ENCODE results near the gene ACSS3.
"Not testable (repeated sequence)": the region's sequence is repeated elsewhere in the genome, so short reads cannot be mapped to it uniquely, and the experiment has no call there.

Gene ACSS3

DNA sequence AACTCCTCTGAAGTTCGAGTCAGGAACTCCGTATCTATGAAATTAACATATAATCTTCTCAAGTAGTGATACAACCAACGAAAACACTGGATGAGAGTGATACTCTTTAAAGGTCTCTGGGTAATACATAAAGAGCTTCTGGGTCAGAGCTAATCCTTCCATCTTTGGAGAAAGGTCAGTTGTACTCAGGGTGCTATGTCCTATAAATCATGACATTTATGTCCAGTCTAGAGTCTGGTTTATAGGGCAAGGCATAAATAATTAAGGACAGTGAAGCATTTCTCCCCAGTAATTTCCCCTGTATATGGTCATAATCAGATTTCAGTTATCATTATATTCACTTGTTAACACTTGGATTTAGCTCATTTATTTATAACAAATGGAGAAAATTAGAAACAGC lies 90.6 kb downstream of the ACSS3 start:
- no peak for DNase-seq
- TF ChIP-seq POLR2A (IDR thresholded peaks at IDR 0.05; ENCODE audit: low read length) (no peak), GATA1 (IDR thresholded peaks at IDR 0.05; ENCODE audit: low read depth, low read length) (no peak)

DNA sequence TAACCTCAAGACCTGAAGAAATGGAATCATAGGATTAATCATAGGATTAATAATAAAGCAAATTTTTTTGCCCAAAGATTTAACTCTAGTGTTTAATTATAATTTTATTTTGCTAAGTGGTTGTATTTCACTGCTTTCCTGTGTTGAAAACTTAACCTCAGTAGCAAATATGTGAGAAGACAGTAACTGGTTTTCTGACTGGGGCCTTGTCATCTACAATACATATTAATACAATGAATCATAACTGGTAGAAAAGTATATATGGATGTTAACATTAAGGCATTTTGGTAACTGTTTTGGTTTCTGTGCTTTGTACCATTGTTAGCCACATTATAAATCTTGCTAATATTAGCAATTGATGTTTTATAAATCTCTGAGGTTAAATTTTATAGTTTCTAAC lies 92.2 kb downstream of the ACSS3 start:
- DNase-seq, result no peak
- TF ChIP-seq GATA1 (IDR thresholded peaks at IDR 0.05; ENCODE audit: low read depth, low read length), result no peak
- no peak for TF ChIP-seq POLR2A (IDR thresholded peaks at IDR 0.05; ENCODE audit: low read length)

DNA sequence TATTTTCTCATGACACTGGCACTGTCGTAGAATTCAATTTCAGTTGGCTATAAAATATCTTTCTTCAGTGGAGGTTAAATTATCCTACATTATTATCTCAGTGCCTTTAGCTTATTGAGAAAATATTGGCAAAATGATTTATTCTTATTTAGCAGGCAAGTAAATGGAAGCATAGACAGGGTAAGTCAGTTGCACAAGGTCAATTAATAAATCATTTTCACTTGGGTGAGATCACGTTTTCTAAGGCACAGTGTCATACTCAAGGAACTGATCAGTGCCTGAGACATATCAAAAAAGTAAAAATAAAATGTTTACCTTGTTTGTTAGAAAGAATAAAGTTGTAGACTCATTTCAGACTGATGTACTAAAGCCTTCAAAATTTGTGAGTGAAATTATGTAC lies 95.0 kb downstream of the ACSS3 start:
- TF ChIP-seq GATA1 (IDR thresholded peaks at IDR 0.05; ENCODE audit: low read depth, low read length) (no peak), POLR2A (IDR thresholded peaks at IDR 0.05; ENCODE audit: low read length) (no peak)
- DNase-seq, result no peak

DNA sequence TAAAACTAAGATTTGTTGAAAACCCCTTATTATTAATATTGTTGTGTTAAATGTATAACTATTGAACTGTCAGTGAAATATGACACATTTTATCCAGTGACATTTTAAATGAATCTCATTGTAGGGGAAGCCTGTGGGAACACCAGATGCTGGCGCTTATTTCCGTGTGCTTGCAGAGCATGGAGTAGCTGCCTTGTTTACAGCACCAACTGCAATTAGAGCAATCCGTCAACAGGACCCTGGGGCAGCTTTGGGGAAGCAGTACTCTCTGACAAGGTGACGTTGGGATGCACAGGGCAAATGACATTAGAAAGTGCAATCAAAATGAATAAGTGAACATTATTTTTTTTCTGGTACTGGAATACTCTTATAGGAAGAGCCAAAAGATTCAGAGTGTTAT lies 96.8 kb downstream of the ACSS3 start:
- TF ChIP-seq GATA1 (IDR thresholded peaks at IDR 0.05; ENCODE audit: low read depth, low read length) (no peak), POLR2A (IDR thresholded peaks at IDR 0.05; ENCODE audit: low read length) (no peak)
- DNase-seq, result no peak

DNA sequence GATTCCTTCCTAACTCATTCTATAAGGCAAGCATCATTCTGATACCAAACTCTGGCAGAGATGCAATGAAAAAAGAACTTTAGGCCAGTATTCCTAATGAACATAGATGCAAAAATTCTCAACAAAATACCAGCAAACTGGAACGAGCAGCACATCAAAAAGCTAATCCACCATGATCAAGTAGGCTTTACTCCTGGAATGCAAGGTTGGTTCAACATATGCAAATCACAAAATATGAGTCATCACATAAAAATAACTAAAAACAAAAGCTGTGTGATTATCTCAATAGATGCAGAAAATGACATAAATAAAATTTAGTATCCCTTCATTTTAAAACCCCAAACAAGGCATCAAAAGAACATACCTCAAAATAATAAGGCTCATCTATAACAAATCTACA lies 98.9 kb downstream of the ACSS3 start:
- no peak for TF ChIP-seq GATA1 (IDR thresholded peaks at IDR 0.05; ENCODE audit: low read depth, low read length)
- no peak for DNase-seq

DNA sequence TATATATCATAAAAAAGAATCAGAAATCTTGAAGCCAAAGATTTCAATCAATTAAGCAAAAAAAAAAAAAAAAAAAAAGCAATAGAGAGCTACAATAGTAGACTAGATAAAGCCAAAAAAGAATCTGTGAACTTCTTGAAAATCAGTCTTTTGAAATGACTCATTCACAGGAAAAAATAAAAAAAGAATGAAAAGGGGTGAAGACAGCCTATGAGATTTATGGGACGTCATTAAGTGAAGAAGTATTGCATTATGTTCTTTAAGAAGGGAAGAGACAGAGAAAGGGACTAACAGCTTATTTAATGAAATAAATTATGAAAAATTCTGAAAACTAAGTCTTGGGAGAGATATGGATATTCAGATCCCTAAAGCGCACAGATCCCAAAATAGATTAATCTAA lies 103.8 kb downstream of the ACSS3 start:
- DNase-seq, result no peak
- TF ChIP-seq POLR2A (IDR thresholded peaks at IDR 0.05; ENCODE audit: low read length) (no peak), GATA1 (IDR thresholded peaks at IDR 0.05; ENCODE audit: low read depth, low read length) (no peak)

DNA sequence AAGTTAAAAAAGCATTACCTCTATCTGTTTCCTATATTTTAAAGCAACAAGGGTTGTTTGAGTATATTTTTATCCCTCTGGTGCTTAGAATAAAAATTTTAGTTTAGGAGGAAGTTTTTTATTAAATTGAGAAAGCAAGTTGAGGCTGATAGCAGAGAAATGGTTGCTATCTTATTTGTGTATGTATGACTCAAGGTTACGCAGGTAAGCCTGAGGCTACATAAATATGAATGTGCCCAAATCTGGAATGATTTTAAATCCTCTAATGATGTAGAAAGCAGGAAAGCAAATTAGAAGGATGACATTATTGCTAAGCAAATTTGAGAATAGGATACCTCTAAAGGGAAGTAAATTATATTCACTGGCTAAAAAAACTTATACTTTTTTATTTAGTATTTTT lies 109.8 kb downstream of the ACSS3 start:
- TF ChIP-seq POLR2A (IDR thresholded peaks at IDR 0.05; ENCODE audit: low read length) (no peak), GATA1 (IDR thresholded peaks at IDR 0.05; ENCODE audit: low read depth, low read length) (no peak)

DNA sequence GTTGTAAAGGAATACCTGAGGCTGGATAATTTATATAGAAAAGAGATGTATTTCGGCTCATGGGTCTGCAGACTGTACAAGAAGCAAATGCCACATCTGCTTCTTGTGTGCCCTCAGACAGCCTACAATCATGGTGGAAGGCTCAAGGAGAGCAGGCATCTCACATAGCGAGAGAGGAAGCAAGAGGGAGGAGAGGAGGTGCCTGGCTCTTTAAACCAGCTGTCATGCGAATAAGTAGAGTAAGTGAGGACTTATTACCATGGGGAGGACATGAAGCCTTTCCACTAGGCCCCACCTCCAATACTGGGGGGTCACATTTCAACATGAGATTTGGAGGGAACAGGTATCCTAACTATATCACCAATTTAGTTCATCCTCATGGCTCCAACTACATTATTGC lies 118.7 kb downstream of the ACSS3 start:
- no peak for DNase-seq
- TF ChIP-seq GATA1 (IDR thresholded peaks at IDR 0.05; ENCODE audit: low read depth, low read length) (no peak), POLR2A (IDR thresholded peaks at IDR 0.05; ENCODE audit: low read length) (no peak)

More for the DNA sequence above, 109.8 kb downstream of the ACSS3 start:
- DNase-seq, result no peak

DNA sequence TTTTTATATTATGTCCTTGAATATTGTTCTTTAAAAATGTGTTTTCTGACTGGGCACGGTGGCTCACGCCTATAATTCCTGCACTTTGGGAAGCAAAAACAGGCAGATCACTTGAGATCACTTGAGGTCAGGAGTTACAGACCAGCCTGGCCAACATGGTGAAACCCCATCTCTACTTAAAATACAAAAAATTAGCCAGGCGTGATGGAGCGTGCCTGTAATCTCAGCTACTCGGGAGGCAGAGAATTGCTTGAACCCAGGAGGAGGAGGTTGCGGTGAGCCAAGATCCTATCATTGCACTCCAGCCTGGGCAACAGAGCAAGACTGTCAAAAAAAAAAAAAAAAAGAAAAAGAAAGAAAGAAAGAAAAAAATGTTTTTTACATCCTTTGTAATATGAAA lies 122.7 kb downstream of the ACSS3 start:
- not testable (repeated sequence) for DNase-seq

DNA sequence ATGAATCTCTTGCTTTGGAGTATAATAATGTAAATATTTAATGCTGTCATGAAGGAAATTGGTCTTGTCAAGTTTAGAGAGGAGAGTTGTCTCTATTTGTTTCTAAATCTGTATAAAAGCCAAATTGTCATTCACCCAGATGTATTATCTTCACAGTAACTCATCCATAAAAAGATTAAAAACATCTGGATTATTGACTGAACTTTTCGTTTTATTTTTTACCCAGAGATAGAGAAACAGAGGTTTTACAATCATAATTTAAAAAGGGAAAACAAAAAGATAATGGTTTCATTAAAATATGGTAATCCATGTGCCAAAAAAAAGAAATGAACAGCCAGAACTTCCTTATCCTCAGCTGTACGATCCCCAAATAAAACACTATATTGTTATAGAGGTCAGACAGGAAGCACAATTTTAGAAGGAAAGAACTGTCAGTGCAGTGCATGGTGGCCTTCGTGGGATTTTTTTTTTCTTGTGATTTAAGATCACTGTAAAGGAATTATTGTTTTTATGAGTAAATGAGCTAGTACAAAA lies 125.9 kb downstream of the ACSS3 start:
- TF ChIP-seq POLR2A (IDR thresholded peaks at IDR 0.05; ENCODE audit: low read length), result no peak
- no peak for TF ChIP-seq GATA1 (IDR thresholded peaks at IDR 0.05; ENCODE audit: low read depth, low read length)
- no peak for DNase-seq

DNA sequence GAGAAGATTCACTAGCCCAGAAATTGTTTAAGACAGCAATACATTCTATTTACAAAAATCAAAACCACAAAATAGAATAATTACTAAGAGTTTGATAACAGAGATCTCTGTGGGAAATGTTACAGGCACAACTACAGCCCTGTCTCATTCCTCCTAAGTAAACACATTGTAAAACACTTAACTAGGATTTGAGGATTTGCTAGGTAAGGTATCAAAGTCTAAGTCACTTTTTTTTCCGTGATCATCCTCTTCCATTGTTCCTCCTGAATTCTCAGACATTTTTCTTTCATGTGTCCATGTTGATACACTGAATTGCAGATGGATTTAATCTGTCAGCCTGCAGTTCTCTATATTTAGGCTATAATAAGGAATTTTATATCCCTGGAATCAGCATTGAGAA lies 127.5 kb downstream of the ACSS3 start:
- TF ChIP-seq POLR2A (IDR thresholded peaks at IDR 0.05; ENCODE audit: low read length), result no peak
- no peak for TF ChIP-seq GATA1 (IDR thresholded peaks at IDR 0.05; ENCODE audit: low read depth, low read length)

DNA sequence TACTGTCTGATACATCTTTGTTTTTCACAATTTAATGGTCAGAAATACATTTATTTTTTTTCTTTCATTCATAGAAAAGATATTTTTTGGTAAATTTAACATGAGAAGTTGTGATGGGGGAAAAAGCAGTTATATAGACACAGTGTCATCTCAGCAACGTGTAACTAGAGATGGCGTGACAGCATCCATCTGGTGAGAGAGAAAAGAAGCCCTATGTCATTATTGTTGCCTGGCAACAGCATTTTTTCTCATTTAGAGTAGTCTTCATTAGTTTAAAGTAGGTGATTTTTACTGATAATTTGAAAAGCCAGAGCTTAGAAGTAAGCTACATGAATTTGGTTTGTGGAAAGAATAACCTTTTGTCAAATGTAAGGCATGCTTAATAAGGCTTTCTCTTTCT lies 128.6 kb downstream of the ACSS3 start:
- TF ChIP-seq GATA1 (IDR thresholded peaks at IDR 0.05; ENCODE audit: low read depth, low read length), result no peak
- TF ChIP-seq POLR2A (IDR thresholded peaks at IDR 0.05; ENCODE audit: low read length), result no peak
- no peak for DNase-seq

More for the DNA sequence above, 127.5 kb downstream of the ACSS3 start:
- no peak for DNase-seq

DNA sequence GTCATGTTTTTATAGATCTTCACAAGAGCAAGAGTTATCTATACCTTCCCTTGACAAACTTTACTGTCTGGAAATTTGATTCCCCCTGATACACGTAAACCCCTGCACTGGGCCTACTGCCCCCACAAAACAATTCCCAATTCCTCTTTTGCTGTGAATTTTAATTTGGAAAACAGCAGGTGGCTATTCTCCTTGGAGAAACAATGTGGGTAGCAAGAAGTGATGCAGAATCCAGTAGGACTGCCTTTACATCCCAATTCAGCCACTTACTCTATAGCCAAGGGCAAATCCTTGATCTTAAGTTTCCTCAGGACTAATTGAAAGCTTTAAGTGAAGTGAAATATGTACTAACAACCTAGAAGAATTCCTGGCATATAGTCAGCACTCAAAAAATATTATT lies 129.3 kb downstream of the ACSS3 start:
- TF ChIP-seq GATA1 (IDR thresholded peaks at IDR 0.05; ENCODE audit: low read depth, low read length) (no peak), POLR2A (IDR thresholded peaks at IDR 0.05; ENCODE audit: low read length) (no peak)
- DNase-seq, result no peak

DNA sequence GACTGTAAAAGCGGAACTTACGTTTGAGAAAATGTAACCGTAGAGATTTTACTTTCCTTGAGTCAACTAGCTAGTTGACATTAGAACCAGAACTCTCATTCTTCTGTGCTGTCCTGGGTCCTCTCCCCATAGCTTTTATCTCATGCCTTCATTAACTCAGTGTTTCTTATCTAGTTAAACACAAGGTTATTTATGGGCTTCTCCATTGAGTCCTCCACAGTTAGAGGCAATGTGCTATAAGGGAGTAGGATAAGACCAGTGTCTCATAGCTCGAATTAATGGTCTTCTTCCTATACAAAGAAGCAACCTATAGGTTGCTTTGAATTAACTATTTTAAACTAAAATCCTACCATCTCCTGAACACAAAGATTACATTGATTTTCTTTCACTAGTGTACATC lies 129.8 kb downstream of the ACSS3 start:
- DNase-seq, result peak in 1 of 2 experiments; percentile 16
- no peak for TF ChIP-seq GATA1 (IDR thresholded peaks at IDR 0.05; ENCODE audit: low read depth, low read length)
- no peak for TF ChIP-seq POLR2A (IDR thresholded peaks at IDR 0.05; ENCODE audit: low read length)

DNA sequence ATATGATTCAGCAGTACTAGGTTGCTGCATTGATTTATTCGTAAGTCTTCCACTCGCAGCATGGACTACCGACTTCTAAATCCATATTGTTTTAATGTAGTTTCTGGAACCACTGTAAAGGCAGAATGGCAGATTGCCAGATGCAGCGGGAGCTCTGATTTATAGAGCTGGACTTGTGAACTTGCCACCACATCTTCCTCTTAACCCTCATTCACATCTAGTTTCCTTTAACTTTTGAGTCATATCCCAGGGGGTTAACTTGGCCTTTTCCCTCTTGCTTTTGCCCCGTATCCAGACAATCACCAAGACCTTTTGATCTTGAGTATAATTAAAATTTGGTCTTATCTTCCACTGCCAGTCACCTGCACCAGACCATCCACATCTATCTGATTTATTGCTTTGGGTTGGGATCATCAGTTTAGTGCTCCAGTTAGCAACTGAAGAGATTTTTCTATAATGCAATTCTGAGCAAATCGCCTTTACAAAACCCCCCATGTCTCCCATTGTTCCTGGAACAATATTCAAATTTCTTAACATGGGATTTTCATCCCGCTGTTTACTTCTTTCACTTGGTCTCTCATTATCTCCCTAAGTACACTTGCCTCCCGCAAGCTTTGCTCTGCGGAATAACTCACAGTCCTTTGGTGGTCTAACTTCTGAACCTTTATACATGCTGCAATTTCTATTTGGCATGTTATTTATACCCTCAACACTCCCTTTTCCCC lies 130.5 kb downstream of the ACSS3 start:
- no peak for DNase-seq
- no peak for TF ChIP-seq GATA1 (IDR thresholded peaks at IDR 0.05; ENCODE audit: low read depth, low read length)
- TF ChIP-seq POLR2A (IDR thresholded peaks at IDR 0.05; ENCODE audit: low read length), result no peak

Measured in erythroblast (primary cell).